ENCODE measurements around the gene ZNF521.

Gene ZNF521

DNA sequence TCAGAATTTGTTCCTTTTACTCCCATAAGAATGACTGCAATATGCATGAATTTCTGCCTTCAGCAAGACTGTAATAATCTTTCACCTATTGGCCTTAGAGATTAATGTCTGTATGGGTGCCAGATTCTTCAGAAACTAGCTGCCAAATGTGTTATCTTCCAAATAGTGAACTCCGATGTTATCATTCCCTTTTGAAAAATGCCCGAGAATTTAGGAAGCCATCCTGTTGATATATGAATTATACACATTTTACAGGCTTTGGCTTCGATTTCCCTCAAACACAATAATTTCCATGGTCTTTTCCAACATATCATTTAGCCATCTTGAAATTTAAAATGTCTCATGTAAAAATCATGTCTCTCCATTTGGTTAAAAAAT is 101.5 kb downstream of the ZNF521 start:
- peaks cover 5% of the 10 kb centered on the region for H3K36me3 ChIP-seq (ENCODE audit: insufficient read depth, low read length)
- H3K9me3 ChIP-seq (ENCODE audit: low read length) = no peaks in the 10 kb centered on the region
- H3K4me1 ChIP-seq (ENCODE audit: insufficient read depth, low read length) = peaks cover 14% of the 10 kb centered on the region
- no peaks in the 10 kb centered on the region for H3K27me3 ChIP-seq (ENCODE audit: insufficient read depth, low read length)
- H2AFZ ChIP-seq (ENCODE audit: low read depth, low read length) = no peak overlapping the region
- no peak overlapping the region for H3K4me3 ChIP-seq (ENCODE audit: low read length)

DNA sequence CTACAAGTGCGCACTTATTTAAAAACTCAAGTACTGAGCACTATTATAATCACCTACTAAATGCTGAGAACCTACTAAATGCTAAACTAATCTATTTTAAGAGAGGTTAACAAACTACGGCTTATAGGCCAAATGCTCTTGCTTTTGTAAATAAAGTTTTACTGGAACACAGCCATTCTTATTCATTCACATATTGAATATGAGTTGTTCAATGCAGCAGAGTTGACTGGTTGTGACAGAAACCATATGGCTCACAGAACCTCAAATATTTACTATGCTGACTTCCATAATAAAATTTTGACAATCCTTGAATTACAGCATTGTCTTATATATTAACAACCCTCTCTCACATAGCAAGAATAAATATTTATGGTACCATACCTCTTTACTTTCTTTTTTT is 103.2 kb downstream of the ZNF521 start:
- H3K36me3 ChIP-seq (ENCODE audit: insufficient read depth, low read length) = peaks cover 5% of the 10 kb centered on the region
- H2AFZ ChIP-seq (ENCODE audit: low read depth, low read length) = no peak overlapping the region
- no peaks in the 10 kb centered on the region for H3K27me3 ChIP-seq (ENCODE audit: insufficient read depth, low read length)
- H3K4me1 ChIP-seq (ENCODE audit: insufficient read depth, low read length) = peaks cover 13% of the 10 kb centered on the region
- no peaks in the 10 kb centered on the region for H3K9me3 ChIP-seq (ENCODE audit: low read length)
- H3K4me3 ChIP-seq (ENCODE audit: low read length) = no peak overlapping the region

DNA sequence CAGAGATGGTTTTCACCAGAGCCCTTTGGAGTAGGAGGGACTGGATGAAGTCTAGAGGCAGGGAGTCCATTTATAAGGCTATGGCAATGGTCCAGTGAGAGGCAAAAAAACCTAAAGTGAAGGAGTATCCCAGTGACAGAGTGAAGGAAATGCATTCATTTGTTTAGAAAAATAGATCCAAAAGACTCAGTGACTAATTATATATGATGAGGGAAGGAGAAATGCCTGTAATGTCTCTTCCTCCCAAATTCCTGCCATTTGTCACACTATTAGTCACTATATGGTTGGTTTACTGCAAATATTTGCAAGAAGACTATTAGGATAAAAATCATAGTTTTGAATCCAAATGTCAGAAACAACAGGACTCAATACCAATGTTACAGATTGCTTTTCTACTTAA is 104.2 kb downstream of the ZNF521 start:
- peaks cover 5% of the 10 kb centered on the region for H3K36me3 ChIP-seq (ENCODE audit: insufficient read depth, low read length)
- no peaks in the 10 kb centered on the region for H3K27me3 ChIP-seq (ENCODE audit: insufficient read depth, low read length)
- H3K9me3 ChIP-seq (ENCODE audit: low read length) = no peaks in the 10 kb centered on the region
- no peak overlapping the region for H2AFZ ChIP-seq (ENCODE audit: low read depth, low read length)
- no peak overlapping the region for H3K4me3 ChIP-seq (ENCODE audit: low read length)
- peaks cover 3% of the 10 kb centered on the region for H3K4me1 ChIP-seq (ENCODE audit: insufficient read depth, low read length)

DNA sequence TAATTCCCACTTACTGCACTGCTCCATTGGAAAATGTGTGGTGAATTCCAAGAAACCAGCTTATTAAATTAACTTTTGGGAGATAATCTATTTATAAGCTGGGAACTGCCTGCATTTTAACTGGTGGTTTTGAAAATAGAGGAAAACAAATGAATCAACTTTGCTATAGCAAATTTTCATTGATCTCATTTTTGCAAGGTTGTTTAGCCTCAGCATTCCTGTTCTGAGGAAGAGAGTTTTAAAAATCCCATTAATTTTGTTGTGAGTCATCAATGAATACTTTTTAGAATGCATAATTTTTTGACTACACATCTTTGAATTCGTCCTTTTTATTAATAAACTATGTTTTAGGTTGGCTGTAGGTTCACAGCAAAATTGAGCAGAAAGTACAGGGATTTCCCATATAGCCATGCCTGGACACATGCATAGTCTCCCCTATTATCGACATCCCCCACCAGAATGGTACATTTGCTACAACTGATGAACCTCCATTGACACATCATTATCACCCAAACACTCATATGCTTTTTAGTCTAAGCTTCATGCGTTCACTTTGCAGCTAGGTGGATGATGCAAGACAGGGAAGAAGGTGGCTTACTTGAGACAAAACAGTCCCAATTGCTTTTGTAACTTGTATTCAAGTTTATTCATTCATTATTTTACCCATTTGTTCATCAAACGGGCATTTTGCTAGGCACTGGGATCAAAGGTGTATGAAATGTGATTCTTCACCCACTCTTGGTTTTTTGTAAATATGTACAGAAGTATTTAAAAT is 106.9 kb downstream of the ZNF521 start:
- H3K27me3 ChIP-seq (ENCODE audit: insufficient read depth, low read length) = no peaks in the 10 kb centered on the region
- peaks cover 12% of the 10 kb centered on the region for H3K36me3 ChIP-seq (ENCODE audit: insufficient read depth, low read length)
- H3K4me1 ChIP-seq (ENCODE audit: insufficient read depth, low read length) = peaks cover 2% of the 10 kb centered on the region
- H3K9me3 ChIP-seq (ENCODE audit: low read length) = no peaks in the 10 kb centered on the region
- no peak overlapping the region for H2AFZ ChIP-seq (ENCODE audit: low read depth, low read length)
- no peak overlapping the region for H3K4me3 ChIP-seq (ENCODE audit: low read length)

DNA sequence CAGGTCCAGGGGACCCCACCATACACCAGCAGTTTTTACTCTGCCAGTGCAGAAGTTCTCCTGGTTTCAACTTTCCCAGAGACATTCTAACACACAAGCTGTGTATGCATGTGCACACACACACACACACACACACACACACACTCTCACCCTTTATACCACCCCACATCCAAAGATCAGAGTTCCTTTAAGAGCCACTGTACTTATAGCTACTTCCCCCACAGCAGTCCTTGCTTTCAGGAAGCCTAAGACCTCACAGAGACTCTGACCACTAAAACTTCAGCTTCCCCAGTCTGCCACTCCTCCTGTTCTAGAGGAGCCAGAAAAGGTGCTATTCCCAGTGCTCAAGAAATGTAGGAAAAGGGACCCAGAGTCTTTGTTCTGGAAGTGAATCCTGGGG is 107.8 kb downstream of the ZNF521 start:
- H3K4me1 ChIP-seq (ENCODE audit: insufficient read depth, low read length) = peaks cover 7% of the 10 kb centered on the region
- peaks cover 13% of the 10 kb centered on the region for H3K36me3 ChIP-seq (ENCODE audit: insufficient read depth, low read length)
- H3K4me3 ChIP-seq (ENCODE audit: low read length) = no peak overlapping the region
- H3K9me3 ChIP-seq (ENCODE audit: low read length) = no peaks in the 10 kb centered on the region
- H2AFZ ChIP-seq (ENCODE audit: low read depth, low read length) = no peak overlapping the region
- H3K27me3 ChIP-seq (ENCODE audit: insufficient read depth, low read length) = no peaks in the 10 kb centered on the region

DNA sequence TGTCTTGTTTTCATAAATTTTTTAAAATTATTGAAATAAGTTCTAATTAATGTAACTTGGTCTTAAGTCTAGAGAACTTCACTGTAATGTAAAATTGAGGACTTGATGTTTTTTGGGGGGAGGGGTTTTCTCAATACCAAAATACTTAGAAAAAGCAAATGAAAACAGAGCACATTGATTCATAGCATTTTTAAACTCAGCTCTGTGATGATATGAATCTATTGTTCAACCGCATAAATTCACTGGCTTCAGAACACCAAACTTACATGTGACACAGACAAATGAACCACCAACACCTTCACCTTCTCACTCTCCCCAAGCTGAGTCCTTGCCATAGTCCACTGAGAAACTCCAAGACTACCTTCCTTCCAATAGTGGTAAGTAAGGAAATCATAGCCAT is 108.2 kb downstream of the ZNF521 start:
- Histone ChIP-seq H3K4me3 (ENCODE audit: low read length) (no peak overlapping the region), H3K36me3 (ENCODE audit: insufficient read depth, low read length) (peaks cover 13% of the 10 kb centered on the region), H3K27me3 (ENCODE audit: insufficient read depth, low read length) (no peaks in the 10 kb centered on the region)

DNA sequence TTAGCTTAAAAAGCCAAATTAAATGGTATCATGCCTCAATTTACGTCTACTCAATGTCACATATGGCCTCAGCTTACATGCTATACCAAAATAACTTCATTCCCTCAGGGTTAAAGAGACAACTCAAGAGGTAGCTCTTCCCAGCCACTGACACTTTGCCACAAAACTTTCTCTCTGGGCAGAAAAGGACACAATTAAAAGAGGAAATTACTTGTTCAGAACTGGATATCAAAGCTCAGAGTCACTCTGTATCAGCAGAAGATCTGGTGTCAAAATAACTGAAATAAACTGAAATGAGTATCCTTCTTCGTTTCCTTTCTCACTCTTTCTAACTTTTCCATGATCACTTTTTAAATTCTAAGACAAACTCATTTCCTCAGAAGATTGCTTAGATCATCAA is 108.7 kb downstream of the ZNF521 start:
- Histone ChIP-seq H3K36me3 (ENCODE audit: insufficient read depth, low read length) (peaks cover 13% of the 10 kb centered on the region), H3K4me1 (ENCODE audit: insufficient read depth, low read length) (peaks cover 7% of the 10 kb centered on the region), H3K27me3 (ENCODE audit: insufficient read depth, low read length) (no peaks in the 10 kb centered on the region), H2AFZ (ENCODE audit: low read depth, low read length) (no peak overlapping the region), H3K9me3 (ENCODE audit: low read length) (no peaks in the 10 kb centered on the region), H3K4me3 (ENCODE audit: low read length) (no peak overlapping the region)

More for the DNA sequence above, 108.2 kb downstream of the ZNF521 start:
- no peak overlapping the region for H2AFZ ChIP-seq (ENCODE audit: low read depth, low read length)
- no peaks in the 10 kb centered on the region for H3K9me3 ChIP-seq (ENCODE audit: low read length)
- peaks cover 7% of the 10 kb centered on the region for H3K4me1 ChIP-seq (ENCODE audit: insufficient read depth, low read length)

DNA sequence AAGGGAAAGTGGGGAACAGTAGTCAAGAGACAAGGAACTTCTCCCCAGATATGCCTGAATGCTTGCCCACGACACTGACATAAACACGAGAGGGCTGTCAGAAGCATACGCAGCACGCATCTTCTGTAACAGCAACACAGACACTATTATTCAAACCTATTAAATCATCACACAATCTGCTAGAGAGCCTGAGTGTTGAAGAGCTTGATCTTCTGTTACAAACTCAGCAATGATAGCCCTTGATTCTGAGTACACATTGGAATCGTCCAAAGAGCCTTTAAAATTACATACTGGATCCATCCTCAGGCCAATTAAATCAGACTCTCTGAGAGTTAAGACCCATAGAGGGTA is 111.6 kb downstream of the ZNF521 start:
- no peaks in the 10 kb centered on the region for H3K27me3 ChIP-seq (ENCODE audit: insufficient read depth, low read length)
- peaks cover 9% of the 10 kb centered on the region for H3K36me3 ChIP-seq (ENCODE audit: insufficient read depth, low read length)
- H3K4me3 ChIP-seq (ENCODE audit: low read length) = no peak overlapping the region
- no peaks in the 10 kb centered on the region for H3K9me3 ChIP-seq (ENCODE audit: low read length)
- peaks cover 14% of the 10 kb centered on the region for H3K4me1 ChIP-seq (ENCODE audit: insufficient read depth, low read length)
- H2AFZ ChIP-seq (ENCODE audit: low read depth, low read length) = no peak overlapping the region

DNA sequence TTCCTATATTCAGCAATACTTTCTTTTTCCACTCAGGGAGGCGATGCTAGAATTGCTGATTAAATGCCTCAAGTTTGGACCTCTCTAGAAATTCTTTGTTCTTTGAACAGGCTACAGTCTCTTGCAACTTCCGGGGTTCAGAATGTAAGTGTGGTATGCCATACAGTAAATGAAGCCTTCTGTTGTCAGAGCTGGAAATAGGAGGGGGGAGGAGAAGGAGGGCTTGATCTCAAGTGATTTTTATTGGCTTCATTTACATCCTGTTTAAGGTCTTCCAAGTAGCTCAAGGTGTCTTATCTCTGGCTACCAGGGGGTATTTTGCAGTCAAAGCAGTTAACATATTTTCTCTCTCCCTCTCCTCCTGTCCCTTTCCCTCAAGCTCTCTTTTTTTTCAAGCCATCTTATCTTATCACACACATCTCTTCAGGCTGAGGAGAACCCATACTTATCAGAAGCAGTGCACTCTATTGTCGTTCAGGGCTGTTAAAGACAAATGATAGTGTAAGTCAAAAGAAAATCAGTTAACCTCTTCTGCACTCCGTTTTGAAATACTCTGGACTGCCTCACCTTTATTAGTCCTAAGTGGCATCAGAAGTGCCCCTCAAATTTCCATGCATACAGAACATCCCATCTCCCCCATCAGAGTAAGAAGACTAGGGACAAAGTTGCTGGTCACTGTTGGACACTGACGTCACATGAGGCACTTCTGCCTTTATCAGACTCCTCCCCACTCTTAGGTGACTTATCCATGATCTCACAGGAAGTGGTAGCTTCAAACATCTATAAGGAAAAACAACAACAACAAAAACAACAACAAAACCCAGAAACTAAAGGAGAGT is 112.2 kb downstream of the ZNF521 start:
- H3K9me3 ChIP-seq (ENCODE audit: low read length) = no peaks in the 10 kb centered on the region
- peaks cover 19% of the 10 kb centered on the region for H3K4me1 ChIP-seq (ENCODE audit: insufficient read depth, low read length)
- no peak overlapping the region for H3K4me3 ChIP-seq (ENCODE audit: low read length)
- peaks cover 9% of the 10 kb centered on the region for H3K36me3 ChIP-seq (ENCODE audit: insufficient read depth, low read length)
- no peak overlapping the region for H2AFZ ChIP-seq (ENCODE audit: low read depth, low read length)
- no peaks in the 10 kb centered on the region for H3K27me3 ChIP-seq (ENCODE audit: insufficient read depth, low read length)

DNA sequence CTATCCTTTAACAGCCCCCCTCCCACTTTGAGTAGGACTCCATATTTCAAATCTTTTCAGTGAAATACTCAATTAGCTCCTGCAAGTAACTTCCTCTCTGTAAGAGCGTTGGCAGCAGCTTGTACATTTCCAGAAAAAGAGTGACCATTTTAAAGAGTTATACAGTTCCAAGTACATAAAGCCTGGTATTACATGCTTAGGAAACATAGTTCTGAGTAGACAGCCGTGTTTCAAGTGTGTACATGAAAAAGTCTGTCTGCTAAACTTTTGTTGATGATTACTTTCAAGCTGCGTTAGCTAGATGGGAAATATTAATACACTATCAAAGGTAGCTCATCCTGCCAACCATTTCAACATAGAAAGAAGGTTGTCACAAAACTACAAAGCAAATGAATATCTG is 112.8 kb downstream of the ZNF521 start:
- H3K36me3 ChIP-seq (ENCODE audit: insufficient read depth, low read length) = peaks cover 9% of the 10 kb centered on the region
- H2AFZ ChIP-seq (ENCODE audit: low read depth, low read length) = no peak overlapping the region
- peaks cover 19% of the 10 kb centered on the region for H3K4me1 ChIP-seq (ENCODE audit: insufficient read depth, low read length)
- no peak overlapping the region for H3K4me3 ChIP-seq (ENCODE audit: low read length)
- H3K27me3 ChIP-seq (ENCODE audit: insufficient read depth, low read length) = no peaks in the 10 kb centered on the region
- H3K9me3 ChIP-seq (ENCODE audit: low read length) = no peaks in the 10 kb centered on the region

DNA sequence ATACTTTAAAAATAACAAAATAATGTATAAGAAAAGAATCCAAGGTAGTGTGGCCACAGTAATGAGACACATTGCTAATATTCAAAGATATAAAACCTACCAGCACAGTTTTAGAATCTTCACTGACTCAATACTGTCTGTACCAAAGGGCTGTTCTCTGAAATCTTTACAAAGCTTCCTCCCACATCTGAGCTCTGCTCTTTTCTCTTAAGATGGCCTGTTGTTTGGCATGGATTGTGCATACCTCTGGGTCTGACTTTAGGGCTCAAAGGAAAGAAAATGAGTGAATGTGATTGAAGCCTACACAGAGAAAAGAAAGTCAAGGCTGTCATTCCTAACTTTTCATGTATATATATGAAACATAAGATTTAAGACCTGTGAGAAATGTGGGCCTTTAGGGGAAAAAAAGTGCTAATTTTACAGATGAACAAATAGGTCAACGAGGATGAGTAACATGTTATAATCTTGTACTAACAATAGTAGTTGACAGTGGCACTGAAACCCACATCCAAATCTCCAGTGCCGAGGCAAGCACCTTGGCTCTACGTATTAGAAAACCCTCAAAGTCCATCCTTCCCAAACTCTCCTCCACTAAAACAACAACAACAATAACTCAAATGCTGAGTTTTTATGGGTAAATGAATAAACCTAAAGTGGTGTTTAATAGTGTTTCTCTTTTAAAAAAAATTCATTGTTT is 114.2 kb downstream of the ZNF521 start:
- peaks cover 19% of the 10 kb centered on the region for H3K4me1 ChIP-seq (ENCODE audit: insufficient read depth, low read length)
- H3K27me3 ChIP-seq (ENCODE audit: insufficient read depth, low read length) = no peaks in the 10 kb centered on the region
- peaks cover 9% of the 10 kb centered on the region for H3K36me3 ChIP-seq (ENCODE audit: insufficient read depth, low read length)
- no peak overlapping the region for H3K4me3 ChIP-seq (ENCODE audit: low read length)
- no peak overlapping the region for H2AFZ ChIP-seq (ENCODE audit: low read depth, low read length)
- no peaks in the 10 kb centered on the region for H3K9me3 ChIP-seq (ENCODE audit: low read length)

DNA sequence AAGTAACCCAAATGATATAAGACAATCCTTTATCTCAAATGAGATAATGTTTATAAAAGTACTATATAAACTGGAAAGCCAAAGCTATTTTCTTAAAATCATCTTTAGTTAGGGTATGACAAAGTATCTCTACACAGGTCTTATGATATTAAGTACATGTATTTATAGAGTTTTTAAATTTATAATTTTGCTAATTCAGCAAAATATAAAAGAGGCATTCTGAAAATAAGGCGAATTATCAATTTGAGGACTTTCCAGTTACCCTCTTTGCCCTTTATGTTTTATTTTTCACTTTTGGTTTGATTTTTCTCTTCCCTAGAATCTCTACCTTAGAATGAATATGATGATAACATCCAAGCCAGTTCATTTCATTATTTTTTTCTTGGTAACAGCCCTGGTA is 115.2 kb downstream of the ZNF521 start:
- Histone ChIP-seq H3K27me3 (ENCODE audit: insufficient read depth, low read length) (no peaks in the 10 kb centered on the region), H3K4me3 (ENCODE audit: low read length) (no peak overlapping the region), H2AFZ (ENCODE audit: low read depth, low read length) (no peak overlapping the region), H3K9me3 (ENCODE audit: low read length) (no peaks in the 10 kb centered on the region), H3K4me1 (ENCODE audit: insufficient read depth, low read length) (peaks cover 19% of the 10 kb centered on the region), H3K36me3 (ENCODE audit: insufficient read depth, low read length) (peaks cover 11% of the 10 kb centered on the region)

DNA sequence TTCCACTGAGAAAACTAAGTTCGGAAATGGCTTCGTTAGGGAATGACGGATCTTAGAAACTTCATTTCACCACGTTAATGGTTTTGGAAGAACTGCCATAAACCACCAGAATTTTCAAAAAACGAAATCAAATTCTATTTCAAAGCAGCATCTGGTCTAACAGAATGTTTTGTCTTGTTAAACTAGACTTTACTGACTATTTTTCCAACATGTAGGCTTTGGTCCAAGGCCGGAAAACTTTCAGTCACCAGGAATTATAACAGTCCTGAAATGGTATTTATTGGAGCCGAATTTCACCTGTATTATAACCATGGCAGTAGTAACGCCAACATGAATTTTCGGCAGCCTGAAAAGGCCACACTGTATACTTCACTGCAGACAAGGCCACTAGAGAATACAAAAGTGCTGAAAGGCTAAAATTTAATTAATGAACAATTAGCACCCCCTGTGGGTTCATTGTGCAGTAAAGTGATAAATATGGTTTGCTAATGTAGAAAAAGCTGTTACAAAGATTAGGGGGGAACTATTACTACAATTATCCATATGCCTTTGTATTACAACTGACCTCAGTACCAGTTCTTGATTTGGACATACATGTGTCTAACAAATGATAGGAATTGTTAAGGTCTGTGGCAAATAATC is 116.4 kb downstream of the ZNF521 start:
- no peaks in the 10 kb centered on the region for H3K27me3 ChIP-seq (ENCODE audit: insufficient read depth, low read length)
- peaks cover 19% of the 10 kb centered on the region for H3K4me1 ChIP-seq (ENCODE audit: insufficient read depth, low read length)
- peaks cover 19% of the 10 kb centered on the region for H3K36me3 ChIP-seq (ENCODE audit: insufficient read depth, low read length)
- H3K9me3 ChIP-seq (ENCODE audit: low read length) = no peaks in the 10 kb centered on the region
- H3K4me3 ChIP-seq (ENCODE audit: low read length) = no peak overlapping the region
- H2AFZ ChIP-seq (ENCODE audit: low read depth, low read length) = no peak overlapping the region
